COLO668 (cell line): ENCODE data around the gene HSPB8.

Experiments used
- DNase-seq: peaks from one replicate; lab custom pipeline; 2025; ENCODE audit not compliant: unreplicated experiment; lab: John Stamatoyannopoulos, UW

The HSPB8 gene

GRCh38 chr12:119169150-119169549, 9.6 kb upstream of the HSPB8 start:
- no peak for DNase-seq

- no peak for DNase-seq
Observed at GRCh38 chr12:119171291-119171690, 7.4 kb upstream of the HSPB8 start.

- no peak for DNase-seq
Observed at GRCh38 chr12:119171691-119172425, 6.9 kb upstream of the HSPB8 start.

GRCh38 chr12:119175081-119175480, 3.6 kb upstream of the HSPB8 start:
- no peak for DNase-seq

- peak; percentile 74 for DNase-seq
Observed at GRCh38 chr12:119176267-119177055, 2.3 kb upstream of the HSPB8 start.

GRCh38 chr12:119177056-119177325, 1.7 kb upstream of the HSPB8 start:
- DNase-seq = no peak

GRCh38 chr12:119177724-119178380, 879 bp upstream of the HSPB8 start:
- no peak for DNase-seq

- no peak for DNase-seq
Observed at GRCh38 chr12:119179335-119180021, 747 bp downstream of the HSPB8 start.

- no peak for DNase-seq
Observed at GRCh38 chr12:119180380-119181040, 1.8 kb downstream of the HSPB8 start.

GRCh38 chr12:119181202-119181601, 2.5 kb downstream of the HSPB8 start:
- DNase-seq = no peak

GRCh38 chr12:119181944-119182343, 3.2 kb downstream of the HSPB8 start:
- DNase-seq = no peak

- DNase-seq = no peak
Observed at GRCh38 chr12:119182701-119183493, 4.2 kb downstream of the HSPB8 start.

GRCh38 chr12:119183942-119184695, 5.4 kb downstream of the HSPB8 start:
- DNase-seq = no peak

- no peak for DNase-seq
Observed at GRCh38 chr12:119195256-119195655, 16.5 kb downstream of the HSPB8 start.

GRCh38 chr12:119198440-119198839, 19.7 kb downstream of the HSPB8 start:
- no peak for DNase-seq

- no peak for DNase-seq
Observed at GRCh38 chr12:119200601-119201000, 21.9 kb downstream of the HSPB8 start.

GRCh38 chr12:119201789-119202543, 23.2 kb downstream of the HSPB8 start:
- DNase-seq = peak; percentile 26

GRCh38 chr12:119202544-119202943, 23.8 kb downstream of the HSPB8 start:
- no peak for DNase-seq

GRCh38 chr12:119204131-119204530, 25.4 kb downstream of the HSPB8 start:
- no peak for DNase-seq
